Naive thymus-derived CD8-positive, alpha-beta T cell (primary cell): ENCODE data around the gene RSRC1. TPM values are rescaled to one million over a fixed set of nuclear protein-coding genes. Genes with fewer than 3 reads are reported as not detected.
"Not testable (repeated sequence)": the region's sequence is repeated elsewhere in the genome, so short reads cannot be mapped to it uniquely, and the experiment has no call there.

ENCODE experiments used
- ATAC-seq, 2 donors: fragments of 150-1000 bp; cut with Tn5 transposase in 1 of 2; sonication (Bioruptor Pico), chemical (Tn5 transposase) in 1 of 2; 1 replicate in 1 of 2; 2 replicates in 1 of 2; pipeline ENCODE4 v1.10.0; 2021; ENCODE audit warnings: mild to moderate bottlenecking in 2 of 2, moderate library complexity in 2 of 2
- POLR2A ChIA-PET: fragments of 350-600 bp; sonication (Branson Sonifier 250); formaldehyde crosslinking; loops from one replicate; lab custom pipeline; 2021; ENCODE audit warnings: antibody characterized with exemption; lab: Charles Lee
- DNase-seq, 10 donors: peaks; one replicate each; pipeline versions ENCODE4 v3.0.0 to v3.0.0-alpha.2; 2020 to 2022
- H3K27ac Mint-ChIP-seq, 10 donors: one replicate each; pipeline ENCODE4 v1.8.0; 2020 to 2022; ENCODE audit warnings: mild to moderate bottlenecking in 10 of 10, mixed read lengths in 10 of 10, moderate library complexity in 4 of 10, inconsistent platforms in 1 of 10
- H3K27me3 Mint-ChIP-seq, 5 donors: one replicate each; pipeline ENCODE4 v1.8.0; 2021 to 2022; ENCODE audit warnings: mixed read lengths in 5 of 5
- H3K36me3 Mint-ChIP-seq, 3 donors: one replicate each; pipeline ENCODE4 v1.8.0; 2020 to 2022; ENCODE audit warnings: mixed read lengths in 3 of 3, mild to moderate bottlenecking in 2 of 3, inconsistent platforms in 1 of 3
- H3K4me1 Mint-ChIP-seq, 4 donors: one replicate each; pipeline ENCODE4 v1.8.0; 2021 to 2022; ENCODE audit warnings: mixed read lengths in 4 of 4
- H3K4me3 Mint-ChIP-seq, 10 donors: one replicate each; pipeline ENCODE4 v1.8.0; 2020 to 2022; ENCODE audit warnings: mild to moderate bottlenecking in 10 of 10, mixed read lengths in 10 of 10, moderate library complexity in 6 of 10, inconsistent platforms in 1 of 10
- H3K9me3 Mint-ChIP-seq, 9 donors: one replicate each; pipeline ENCODE4 v1.8.0; 2020 to 2022; ENCODE audit warnings: mixed read lengths in 9 of 9, mild to moderate bottlenecking in 3 of 9, inconsistent platforms in 1 of 9, moderate library complexity in 1 of 9
- polyA plus RNA-seq, 3 donors: library from polyadenylated mRNA; unstranded; fragments of 300-500 nt; fragmentation: Illumina TruSeq; gene quantifications; one replicate each; pipeline ENCODE4 v1.2.3, GENCODE V29; 2021
- total RNA-seq, 8 experiments: library from RNA in 2 of 8; stranded (reverse) in 2 of 8; gene quantifications; one replicate each; pipeline ENCODE4 v1.2.3 and lab custom pipeline; 2021 to 2026

The RSRC1 gene
- total and polyA plus RNA-seq, 5 experiments from 2014 or later, result 30.2 to 38.3 (median 32.6) TPM

DNA sequence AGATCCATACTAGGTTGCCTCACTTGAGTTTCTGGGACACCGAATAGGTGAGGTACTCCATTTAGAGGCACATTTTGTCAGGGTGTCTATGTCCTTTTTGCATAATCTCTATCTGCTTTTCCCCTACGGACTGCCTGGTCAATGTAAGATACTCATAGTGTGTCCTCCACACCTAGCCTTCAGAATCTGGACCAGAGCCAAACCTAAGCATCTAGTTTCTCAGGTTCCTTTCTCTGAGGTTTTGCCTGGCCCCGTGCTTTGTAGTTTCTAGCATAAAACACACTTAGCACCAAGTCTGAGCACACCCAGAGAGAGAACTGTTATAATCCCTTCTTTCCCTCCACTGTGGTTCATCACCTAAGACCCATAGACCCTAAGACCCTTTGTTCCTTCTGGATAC is 355.2 kb downstream of the RSRC1 start:
- Mint-ChIP-seq H3K27me3 (no peaks in the 10 kb centered on the region), H3K36me3 (peaks cover 0 to 13% (median 10%) of the 10 kb centered on the region in 3 donors), H3K9me3 (no peaks in the 10 kb centered on the region), H3K4me3 (no peak overlapping the region), H3K4me1 (peaks cover 0 to 5% (median 0%) of the 10 kb centered on the region in 4 donors), H3K27ac (no peak overlapping the region)
- POLR2A ChIA-PET, result no interaction called here
- no peak for DNase-seq
- ATAC-seq, result no peak

DNA sequence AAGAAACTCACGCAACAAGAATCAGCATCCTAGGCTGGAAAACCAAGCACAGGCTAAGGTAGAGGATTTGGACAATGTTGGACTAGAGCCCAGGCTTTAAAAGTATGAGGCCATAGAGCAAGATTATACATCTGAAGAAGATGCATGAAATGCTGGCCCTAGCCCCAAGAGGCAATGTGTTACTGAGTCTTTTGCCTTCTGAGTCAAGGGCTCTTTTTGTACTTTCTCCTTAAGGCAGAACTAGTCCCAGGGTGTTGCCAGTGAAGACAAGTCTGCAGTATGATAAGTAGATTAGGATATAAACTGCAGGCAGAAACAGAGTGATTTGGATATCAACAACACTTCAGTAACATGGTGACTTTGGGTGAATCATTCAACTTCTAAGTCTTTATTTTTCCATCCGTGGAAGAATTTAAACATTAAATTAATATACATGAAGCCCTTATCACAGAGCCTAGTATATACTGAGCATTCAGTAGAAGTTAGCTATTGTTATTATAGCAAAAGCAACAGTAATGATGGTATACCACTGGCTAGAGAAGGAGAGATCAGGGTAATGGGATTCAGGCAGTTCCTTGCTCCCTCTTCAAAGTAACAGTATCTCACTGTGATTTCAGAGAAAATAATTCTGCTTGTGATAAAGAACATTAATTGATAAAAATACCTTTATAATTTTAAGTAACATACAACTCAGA is 361.2 kb downstream of the RSRC1 start:
- DNase-seq, result no peak
- Mint-ChIP-seq H3K27me3 (no peaks in the 10 kb centered on the region), H3K4me3 (no peak overlapping the region), H3K9me3 (peaks cover 0 to 5% (median 0%) of the 10 kb centered on the region in 9 donors), H3K27ac (no peak overlapping the region), H3K4me1 (no peaks in the 10 kb centered on the region), H3K36me3 (peaks cover 0 to 42% (median 13%) of the 10 kb centered on the region in 3 donors)
- POLR2A ChIA-PET, result no interaction called here
- ATAC-seq, result no peak

DNA sequence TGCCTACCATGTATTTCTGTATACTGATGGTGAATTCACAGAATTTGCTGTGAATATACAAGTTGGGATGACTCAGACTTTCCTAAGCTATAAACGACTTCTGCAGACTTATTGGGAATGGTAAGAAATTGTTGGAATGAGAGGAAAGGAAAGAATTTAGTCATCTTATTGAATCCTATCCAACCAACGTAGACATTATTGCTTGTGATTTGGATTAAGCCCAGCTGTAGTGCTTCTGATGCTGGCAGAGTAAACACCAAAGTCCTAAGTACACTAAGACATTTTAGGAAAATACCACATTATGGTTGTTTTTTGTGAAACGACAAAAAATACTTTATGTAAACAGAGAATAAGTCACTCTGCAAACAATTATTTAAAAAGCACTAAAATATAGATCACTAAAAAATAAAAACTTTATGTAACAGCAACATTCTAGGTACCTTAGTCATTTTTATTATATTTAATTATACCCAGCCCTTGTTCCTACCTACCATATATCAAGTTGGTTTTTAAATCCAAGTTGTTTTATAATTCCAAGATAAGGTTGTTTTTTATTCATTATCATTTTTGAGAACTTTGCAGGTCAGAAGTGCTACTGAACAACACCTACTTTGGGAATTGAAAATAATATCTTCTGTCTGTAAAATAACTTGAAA is 361.9 kb downstream of the RSRC1 start:
- no peak overlapping the region for H3K27ac Mint-ChIP-seq
- no peak overlapping the region for H3K4me3 Mint-ChIP-seq
- H3K27me3 Mint-ChIP-seq, result no peaks in the 10 kb centered on the region
- ATAC-seq (no peak), DNase-seq (no peak)
- POLR2A ChIA-PET, result no interaction called here
- H3K9me3 Mint-ChIP-seq, result peaks cover 0 to 5% (median 0%) of the 10 kb centered on the region in 9 donors
- peaks cover 0 to 2% (median 0%) of the 10 kb centered on the region in 4 donors for H3K4me1 Mint-ChIP-seq
- peaks cover 0 to 43% (median 11%) of the 10 kb centered on the region in 3 donors for H3K36me3 Mint-ChIP-seq

GRCh38 chr3:158479051-158479450 is 369.2 kb downstream of the RSRC1 start:
- peaks cover 0 to 11% (median 2%) of the 10 kb centered on the region in 3 donors for H3K36me3 Mint-ChIP-seq
- no peak overlapping the region for H3K4me3 Mint-ChIP-seq
- POLR2A ChIA-PET, result no interaction called here
- H3K4me1 Mint-ChIP-seq, result peaks cover 0 to 4% (median 0%) of the 10 kb centered on the region in 4 donors
- no peak for ATAC-seq
- no peak overlapping the region for H3K27ac Mint-ChIP-seq
- no peak for DNase-seq
- no peaks in the 10 kb centered on the region for H3K27me3 Mint-ChIP-seq
- H3K9me3 Mint-ChIP-seq, result no peaks in the 10 kb centered on the region

GRCh38 chr3:158483701-158484235 is 373.9 kb downstream of the RSRC1 start:
- Mint-ChIP-seq H3K4me1 (peaks cover 0 to 2% (median 0%) of the 10 kb centered on the region in 4 donors), H3K36me3 (peaks cover 0 to 2% (median 0%) of the 10 kb centered on the region in 3 donors), H3K27me3 (no peaks in the 10 kb centered on the region), H3K9me3 (no peaks in the 10 kb centered on the region), H3K27ac (no peak overlapping the region), H3K4me3 (no peak overlapping the region)
- ATAC-seq, result no peak
- no peak for DNase-seq
- POLR2A ChIA-PET, result no interaction called here

DNA sequence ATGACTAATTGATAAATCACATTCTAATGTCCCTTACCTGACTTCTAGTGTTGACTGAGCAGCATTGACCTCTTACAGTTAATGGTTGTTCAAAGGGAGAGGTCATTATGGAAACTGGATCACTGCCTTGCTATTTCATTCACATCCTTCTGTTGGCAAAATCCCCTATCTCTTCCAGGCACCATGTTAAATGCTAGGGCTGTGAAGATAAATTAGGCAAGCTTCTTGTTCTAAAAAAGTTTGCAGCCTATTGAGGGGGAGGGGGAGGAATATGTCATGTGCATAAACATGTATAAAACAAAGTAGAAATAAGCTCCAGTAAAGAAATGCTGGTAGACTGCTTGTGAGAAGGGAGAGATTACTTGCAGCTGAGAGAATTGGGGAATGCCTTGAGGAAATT is 376.3 kb downstream of the RSRC1 start:
- H3K9me3 Mint-ChIP-seq, result peaks cover 0 to 9% (median 0%) of the 10 kb centered on the region in 9 donors
- no peak overlapping the region for H3K4me3 Mint-ChIP-seq
- DNase-seq (no peak), ATAC-seq (no peak)
- no peak overlapping the region for H3K27ac Mint-ChIP-seq
- H3K36me3 Mint-ChIP-seq, result peaks cover 0 to 2% (median 1%) of the 10 kb centered on the region in 3 donors
- H3K4me1 Mint-ChIP-seq, result peaks cover 0 to 2% (median 0%) of the 10 kb centered on the region in 4 donors
- POLR2A ChIA-PET, result no interaction called here
- H3K27me3 Mint-ChIP-seq, result no peaks in the 10 kb centered on the region

DNA sequence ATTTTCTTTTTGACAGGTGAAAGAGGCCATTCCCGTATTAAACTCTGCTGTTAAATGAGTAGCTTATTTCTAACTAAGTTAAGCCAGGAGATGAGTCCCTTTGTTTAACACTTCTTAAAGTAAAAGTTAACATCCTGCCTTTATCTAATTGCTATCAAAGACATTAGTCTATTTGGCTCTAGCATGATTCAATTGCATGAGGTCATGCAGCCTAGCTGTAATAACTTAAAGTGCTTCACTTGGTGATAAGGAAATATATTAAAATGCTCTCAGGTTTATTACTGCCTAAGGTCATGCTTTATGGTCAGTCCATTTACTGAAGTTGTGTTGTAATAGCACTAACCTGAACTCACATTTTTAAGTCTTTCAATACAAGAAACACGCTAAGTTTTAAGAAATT is 378.8 kb downstream of the RSRC1 start:
- Mint-ChIP-seq H3K4me3 (no peak overlapping the region), H3K9me3 (peaks cover 0 to 9% (median 4%) of the 10 kb centered on the region in 9 donors), H3K36me3 (peaks cover 0 to 7% (median 0%) of the 10 kb centered on the region in 3 donors), H3K4me1 (peaks cover 0 to 2% (median 0%) of the 10 kb centered on the region in 4 donors), H3K27me3 (no peaks in the 10 kb centered on the region), H3K27ac (no peak overlapping the region)
- POLR2A ChIA-PET, result no interaction called here
- ATAC-seq, result no peak
- no peak for DNase-seq

GRCh38 chr3:158489181-158489580 is 379.3 kb downstream of the RSRC1 start:
- Mint-ChIP-seq H3K27ac (no peak overlapping the region), H3K27me3 (no peaks in the 10 kb centered on the region), H3K4me3 (no peak overlapping the region), H3K9me3 (peaks cover 0 to 9% (median 4%) of the 10 kb centered on the region in 9 donors), H3K4me1 (peaks cover 0 to 2% (median 0%) of the 10 kb centered on the region in 4 donors), H3K36me3 (peaks cover 0 to 7% (median 0%) of the 10 kb centered on the region in 3 donors)
- DNase-seq (no peak), ATAC-seq (no peak)
- POLR2A ChIA-PET, result no interaction called here

DNA sequence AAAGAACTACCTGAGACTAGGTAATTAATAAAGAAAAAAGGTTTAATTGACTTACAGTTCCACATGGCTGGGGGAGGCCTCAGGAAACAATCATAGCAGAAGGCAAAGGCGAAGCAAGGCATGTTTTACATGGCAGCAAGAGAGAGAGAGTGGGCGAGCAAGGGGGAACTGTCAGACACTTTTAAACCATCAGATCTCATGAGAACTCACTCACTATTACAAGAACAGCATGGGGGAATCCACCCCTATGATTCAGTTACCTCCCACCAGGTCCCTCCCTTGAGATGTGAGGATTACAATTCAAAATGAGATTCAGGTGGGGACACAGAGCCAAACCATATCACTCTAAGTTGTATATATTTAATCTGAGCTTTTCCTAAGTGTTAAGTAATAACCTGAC is 382.1 kb downstream of the RSRC1 start:
- no peak overlapping the region for H3K4me3 Mint-ChIP-seq
- no peaks in the 10 kb centered on the region for H3K4me1 Mint-ChIP-seq
- DNase-seq (no peak), ATAC-seq (no peak)
- POLR2A ChIA-PET, result no interaction called here
- H3K36me3 Mint-ChIP-seq, result peaks cover 0 to 24% (median 0%) of the 10 kb centered on the region in 3 donors
- H3K9me3 Mint-ChIP-seq, result peaks cover 0 to 12% (median 8%) of the 10 kb centered on the region in 9 donors
- H3K27ac Mint-ChIP-seq, result peak overlapping the region in 1 of 10 donors; percentile 50
- no peaks in the 10 kb centered on the region for H3K27me3 Mint-ChIP-seq

DNA sequence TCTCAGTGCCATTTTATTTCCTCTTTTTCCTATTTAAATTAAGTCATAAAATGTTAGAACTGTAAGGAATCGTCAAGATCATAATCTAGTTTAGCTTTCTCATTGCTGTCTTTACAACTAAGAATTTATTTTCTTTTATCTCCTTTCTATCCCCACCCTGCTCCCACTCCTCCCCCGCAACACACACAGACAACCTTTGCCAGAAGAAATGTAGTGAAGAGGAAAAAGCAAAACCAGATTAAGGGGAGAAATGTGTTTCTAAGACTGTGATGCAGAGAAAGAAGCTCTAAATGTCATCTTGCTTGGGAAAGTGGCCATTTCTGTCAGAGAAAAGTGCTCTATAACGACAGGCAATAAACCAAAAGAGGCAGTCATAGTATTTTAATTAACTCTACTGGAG is 382.8 kb downstream of the RSRC1 start:
- no peak for ATAC-seq
- POLR2A ChIA-PET, result no interaction called here
- DNase-seq, result no peak
- H3K4me3 Mint-ChIP-seq, result no peak overlapping the region
- no peaks in the 10 kb centered on the region for H3K27me3 Mint-ChIP-seq
- peaks cover 0 to 19% (median 10%) of the 10 kb centered on the region in 9 donors for H3K9me3 Mint-ChIP-seq
- H3K36me3 Mint-ChIP-seq, result peaks cover 0 to 28% (median 1%) of the 10 kb centered on the region in 3 donors
- no peak overlapping the region for H3K27ac Mint-ChIP-seq
- H3K4me1 Mint-ChIP-seq, result no peaks in the 10 kb centered on the region

- no peak for DNase-seq
- H3K27me3 Mint-ChIP-seq, result no peaks in the 10 kb centered on the region
- H3K4me3 Mint-ChIP-seq, result no peak overlapping the region
- peaks cover 4 to 40% (median 13%) of the 10 kb centered on the region in 3 donors for H3K36me3 Mint-ChIP-seq
- no peak for ATAC-seq
- H3K27ac Mint-ChIP-seq, result no peak overlapping the region
- no peaks in the 10 kb centered on the region for H3K4me1 Mint-ChIP-seq
- POLR2A ChIA-PET, result no interaction called here
- peaks cover 3 to 32% (median 22%) of the 10 kb centered on the region in 9 donors for H3K9me3 Mint-ChIP-seq
Measured at GRCh38 chr3:158493931-158494330, 384.0 kb downstream of the RSRC1 start.

DNA sequence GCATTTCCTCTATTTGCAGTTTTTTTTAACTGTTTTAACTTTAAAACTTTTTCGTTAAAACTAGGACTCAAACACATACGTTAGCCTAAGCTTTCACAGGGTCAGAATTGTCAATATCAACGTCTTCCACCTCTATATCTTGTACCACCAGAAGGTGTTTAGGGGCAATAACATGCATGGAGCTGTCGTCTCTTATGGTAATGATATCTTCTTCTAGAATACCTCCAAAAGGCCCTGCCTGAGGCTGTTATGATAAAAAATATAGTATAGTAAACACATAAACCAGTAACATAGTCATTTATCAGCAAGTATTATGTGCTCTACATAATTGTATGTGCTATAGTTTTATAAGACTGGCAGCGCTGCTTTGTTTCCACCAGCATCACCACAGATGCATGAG is 384.8 kb downstream of the RSRC1 start:
- Mint-ChIP-seq H3K36me3 (peaks cover 4 to 44% (median 14%) of the 10 kb centered on the region in 3 donors), H3K27ac (no peak overlapping the region), H3K9me3 (peaks cover 3 to 39% (median 25%) of the 10 kb centered on the region in 9 donors), H3K4me1 (no peaks in the 10 kb centered on the region), H3K4me3 (no peak overlapping the region), H3K27me3 (no peaks in the 10 kb centered on the region)
- POLR2A ChIA-PET, result no interaction called here
- ATAC-seq (no peak), DNase-seq (no peak)

- POLR2A ChIA-PET, H3K4me3 Mint-ChIP-seq, H3K27ac Mint-ChIP-seq, H3K27me3 Mint-ChIP-seq, H3K4me1 Mint-ChIP-seq, ATAC-seq, DNase-seq: not testable (repeated sequence)
- peaks cover 10 to 47% (median 30%) of the 10 kb centered on the region in 9 donors for H3K9me3 Mint-ChIP-seq
- peaks cover 4 to 50% (median 22%) of the 10 kb centered on the region in 3 donors for H3K36me3 Mint-ChIP-seq
Measured at GRCh38 chr3:158495398-158495902, 385.6 kb downstream of the RSRC1 start.
